ENCODE measurements around the gene IMMP2L. TPM values are rescaled to one million over a fixed set of nuclear protein-coding genes. Genes with fewer than 3 reads are reported as not detected.

The IMMP2L gene
- total and polyA plus RNA-seq, 2 of the 4 experiments (the other 2 are of a cell fraction): 5.8 to 9.3 TPM

DNA sequence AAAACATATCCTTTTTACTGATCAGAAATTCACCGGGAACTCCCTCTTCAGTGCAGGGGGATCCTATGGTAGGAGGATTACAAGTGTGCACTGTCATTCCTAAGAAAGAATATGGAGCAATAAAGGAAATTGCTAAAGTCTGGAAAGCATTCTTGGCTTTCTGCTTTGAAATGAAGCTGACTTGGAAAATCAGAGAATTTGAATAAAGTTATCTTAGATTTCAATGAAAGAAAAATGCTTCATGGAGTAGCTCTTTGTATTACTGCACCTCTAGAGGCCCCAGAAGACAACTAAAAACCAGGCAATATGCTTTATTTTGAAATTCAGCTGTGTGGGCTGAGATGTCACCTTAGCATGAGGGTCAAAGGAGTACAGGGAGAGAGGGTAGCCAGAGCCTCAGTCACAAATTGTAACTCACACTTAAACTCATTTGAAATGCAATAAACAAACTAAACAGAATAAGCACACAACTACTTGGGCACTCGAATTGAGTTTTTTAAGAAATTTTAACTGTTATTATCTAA, 102.5 kb downstream of the IMMP2L start:
- dilution Hi-C loops (cut with HindIII; ENCODE audit: low sequenced_read_pairs, unreplicated experiment) (no loop called here), intact Hi-C loops (cut with micrococcal nuclease) (no loop called here), in situ Hi-C loops (cut with MboI; ENCODE audit: low sequenced_read_pairs) (no loop called here)
- ChIA-PET POLR2A (ENCODE audit: unreplicated experiment) (no interaction called here), CTCF (no interaction called here)
- Histone ChIP-seq H3K27ac (ENCODE audit: insufficient read depth, low read length) (no peak overlapping the region), H2AK5ac (ENCODE audit: low read depth, low read length) (no peak overlapping the region), H3K36me3 (ENCODE audit: control insufficient read depth, insufficient read depth, low read length) (no peaks in the 10 kb centered on the region), H4K20me1 (ENCODE audit: insufficient read depth, low read length) (no peaks in the 10 kb centered on the region), H3K9me1 (ENCODE audit: insufficient read depth, low read length) (no peaks in the 10 kb centered on the region), H3K4me3 (ENCODE audit: insufficient read depth, low read depth, low read length) (no peak overlapping the region), H4K91ac (ENCODE audit: insufficient read depth, low read depth, low read length) (no peak overlapping the region), H3K27me3 (ENCODE audit: control insufficient read depth, insufficient read depth, low read length) (no peaks in the 10 kb centered on the region), H3K14ac (replicated peaks; ENCODE audit: low read depth, low read length) (no peak overlapping the region), H2BK120ac (ENCODE audit: low read depth, low read length) (no peak overlapping the region), H3K4ac (ENCODE audit: low read depth, low read length) (no peak overlapping the region), H2BK15ac (ENCODE audit: low read depth, low read length) (no peak overlapping the region), H2BK5ac (ENCODE audit: low read depth, low read length, poor library complexity, severe bottlenecking) (no peak overlapping the region), H3K56ac (ENCODE audit: extremely low read depth, insufficient read depth, low read length) (no peak overlapping the region), H2AK9ac (replicated peaks; ENCODE audit: low read depth, low read length, poor library complexity) (no peak overlapping the region), H2AFZ (replicated peaks; ENCODE audit: low read length, poor library complexity) (no peak overlapping the region), H4K5ac (ENCODE audit: low read depth, low read length) (no peak overlapping the region), H3K9me3 (ENCODE audit: control insufficient read depth, insufficient read depth, low read length) (no peaks in the 10 kb centered on the region), H3K4me2 (ENCODE audit: low read depth, low read length) (no peak overlapping the region), H3K18ac (ENCODE audit: low read depth, low read length) (no peak overlapping the region), H3K9ac (ENCODE audit: low read depth, low read length) (no peak overlapping the region), H2BK20ac (ENCODE audit: low read depth, low read length) (no peak overlapping the region), H3K4me1 (ENCODE audit: control insufficient read depth, insufficient read depth, low read length) (no peaks in the 10 kb centered on the region), H3K23ac (ENCODE audit: low read depth, low read length) (no peak overlapping the region), H3K79me1 (ENCODE audit: low read depth in 1 of 2, low read length in 2 of 2) (no peaks in the 10 kb centered on the region), H4K8ac (ENCODE audit: low read depth in 2 of 2, low read length in 2 of 2) (no peak overlapping the region)
- WGBS, 2 experiments (ENCODE audit: extremely low coverage in 2 of 2, insufficient read length in 1 of 2): no CpG with 5 or more reads among the region's 2 CpGs
- ATAC-seq (ENCODE audit: low read depth): no peak
- no TSS peak for BruUV-seq (replicated peaks)
- TF ChIP-seq MAZ (IDR thresholded peaks at IDR 0.05; ENCODE audit: borderline replicate concordance, low read depth, low read length) (no peak), RCOR1 (IDR thresholded peaks at IDR 0.05; ENCODE audit: insufficient replicate concordance, low read length) (no peak), MAFK (IDR thresholded peaks at IDR 0.05; ENCODE audit: low read depth, low read length) (no peak), RAD21 (IDR thresholded peaks at IDR 0.05; ENCODE audit: low read length) (no peak)
- peak; percentile 13 for DNase-seq
